Activated T-helper 1 cell treated with anti-CD3 and anti-CD28 coated beads, Interleukin-12 subunit alpha, Interleukin-12 subunit beta, Interleukin-2, Interleukin-4 antibody, amounts not matched to agents 30 ng/mL and 10 ng/mL and 1 ng/mL, durations not matched to agents 14 hours and 24 hours and 36 hours (primary cell): ENCODE results near the gene PPP2R2C. TPM values are rescaled to one million over a fixed set of nuclear protein-coding genes. Genes with fewer than 3 reads are reported as not detected.

Experiments
- DNase-seq: peaks from one replicate; pipeline ENCODE4 v3.0.0; 2021; ENCODE audit warnings: low spot score
- H3K27ac Mint-ChIP-seq: one replicate; pipeline ENCODE4 v1.8.0; 2021; ENCODE audit warnings: mild to moderate bottlenecking, mixed read lengths
- H3K27me3 Mint-ChIP-seq: one replicate; pipeline ENCODE4 v1.8.0; 2022; ENCODE audit warnings: mild to moderate bottlenecking, moderate library complexity, mixed read lengths; ENCODE audit not compliant: insufficient read depth
- H3K36me3 Mint-ChIP-seq: one replicate; pipeline ENCODE4 v1.8.0; 2021; ENCODE audit warnings: low read depth, mixed read lengths
- H3K4me1 Mint-ChIP-seq: one replicate; pipeline ENCODE4 v1.8.0; 2021; ENCODE audit warnings: low read depth, mixed read lengths
- H3K4me3 Mint-ChIP-seq: one replicate; pipeline ENCODE4 v1.8.0; 2021; ENCODE audit warnings: mild to moderate bottlenecking, moderate library complexity, mixed read lengths
- H3K9me3 Mint-ChIP-seq: one replicate; pipeline ENCODE4 v1.8.0; 2021; ENCODE audit warnings: mixed read lengths
- intact Hi-C: fragments of 100-400 bp; cut with micrococcal nuclease; formaldehyde crosslinking; loops from one replicate; pipeline ENCODE4 v1.15.1; 2024
- total RNA-seq: library from RNA; stranded (reverse); gene quantifications from 2 replicates; pipeline ENCODE4 v1.2.3, GENCODE V29; 2022

Gene PPP2R2C
- total RNA-seq, 1 donor from 2014 or later = not detected

- Mint-ChIP-seq H3K9me3 (no peaks in the 10 kb centered on the region), H3K4me1 (no peaks in the 10 kb centered on the region), H3K4me3 (no peak overlapping the region), H3K27ac (no peak overlapping the region), H3K36me3 (no peaks in the 10 kb centered on the region), H3K27me3 (peaks cover 39% of the 10 kb centered on the region)
- DNase-seq = no peak
- intact Hi-C loops = no loop called here
Observed at GRCh38 chr4:6402566-6403399, 69.6 kb downstream of the PPP2R2C start.

- Mint-ChIP-seq H3K4me1 (no peaks in the 10 kb centered on the region), H3K4me3 (no peak overlapping the region), H3K36me3 (no peaks in the 10 kb centered on the region), H3K27me3 (peaks cover 39% of the 10 kb centered on the region), H3K9me3 (no peaks in the 10 kb centered on the region), H3K27ac (no peak overlapping the region)
- intact Hi-C loops = no loop called here
- DNase-seq = no peak
Observed at GRCh38 chr4:6401797-6402196, 70.6 kb downstream of the PPP2R2C start.

- Mint-ChIP-seq H3K36me3 (no peaks in the 10 kb centered on the region), H3K4me3 (no peak overlapping the region), H3K27ac (no peak overlapping the region), H3K27me3 (peaks cover 11% of the 10 kb centered on the region), H3K4me1 (no peaks in the 10 kb centered on the region), H3K9me3 (no peaks in the 10 kb centered on the region)
- intact Hi-C loops = no loop called here
- no peak for DNase-seq
Observed at GRCh38 chr4:6396696-6397236, 75.6 kb downstream of the PPP2R2C start.

GRCh38 chr4:6395466-6396228, 76.8 kb downstream of the PPP2R2C start:
- Mint-ChIP-seq H3K27me3 (peaks cover 6% of the 10 kb centered on the region), H3K9me3 (no peaks in the 10 kb centered on the region), H3K4me1 (no peaks in the 10 kb centered on the region), H3K27ac (no peak overlapping the region), H3K36me3 (no peaks in the 10 kb centered on the region), H3K4me3 (no peak overlapping the region)
- DNase-seq = no peak
- intact Hi-C loops = no loop called here

GRCh38 chr4:6394671-6395081, 77.7 kb downstream of the PPP2R2C start:
- Mint-ChIP-seq H3K27me3 (peaks cover 6% of the 10 kb centered on the region), H3K4me3 (no peak overlapping the region), H3K4me1 (no peaks in the 10 kb centered on the region), H3K36me3 (no peaks in the 10 kb centered on the region), H3K27ac (no peak overlapping the region), H3K9me3 (no peaks in the 10 kb centered on the region)
- intact Hi-C loops = no loop called here
- DNase-seq = no peak

- Mint-ChIP-seq H3K27me3 (peaks cover 8% of the 10 kb centered on the region), H3K4me3 (no peak overlapping the region), H3K27ac (no peak overlapping the region), H3K36me3 (no peaks in the 10 kb centered on the region), H3K4me1 (no peaks in the 10 kb centered on the region), H3K9me3 (no peaks in the 10 kb centered on the region)
- DNase-seq = no peak
- intact Hi-C loops = no loop called here
Observed at GRCh38 chr4:6393544-6394475, 78.6 kb downstream of the PPP2R2C start.

GRCh38 chr4:6393066-6393465, 79.3 kb downstream of the PPP2R2C start:
- H3K4me1 Mint-ChIP-seq = no peaks in the 10 kb centered on the region
- no peak for DNase-seq
- H3K27me3 Mint-ChIP-seq = peaks cover 5% of the 10 kb centered on the region
- H3K9me3 Mint-ChIP-seq = no peaks in the 10 kb centered on the region
- intact Hi-C loops = no loop called here
- H3K4me3 Mint-ChIP-seq = no peak overlapping the region
- no peak overlapping the region for H3K27ac Mint-ChIP-seq
- no peaks in the 10 kb centered on the region for H3K36me3 Mint-ChIP-seq

GRCh38 chr4:6392407-6392806, 80.0 kb downstream of the PPP2R2C start:
- Mint-ChIP-seq H3K4me1 (no peaks in the 10 kb centered on the region), H3K27ac (no peak overlapping the region), H3K36me3 (no peaks in the 10 kb centered on the region), H3K9me3 (no peaks in the 10 kb centered on the region), H3K4me3 (no peak overlapping the region), H3K27me3 (peaks cover 4% of the 10 kb centered on the region)
- no peak for DNase-seq
- intact Hi-C loops = no loop called here

- H3K4me1 Mint-ChIP-seq = no peaks in the 10 kb centered on the region
- H3K27ac Mint-ChIP-seq = no peak overlapping the region
- intact Hi-C loops = no loop called here
- peaks cover 4% of the 10 kb centered on the region for H3K27me3 Mint-ChIP-seq
- DNase-seq = no peak
- H3K4me3 Mint-ChIP-seq = no peak overlapping the region
- no peaks in the 10 kb centered on the region for H3K36me3 Mint-ChIP-seq
- no peaks in the 10 kb centered on the region for H3K9me3 Mint-ChIP-seq
Observed at GRCh38 chr4:6391852-6392188, 80.6 kb downstream of the PPP2R2C start.

- H3K27me3 Mint-ChIP-seq = peaks cover 4% of the 10 kb centered on the region
- intact Hi-C loops = no loop called here
- no peak for DNase-seq
- no peaks in the 10 kb centered on the region for H3K4me1 Mint-ChIP-seq
- no peaks in the 10 kb centered on the region for H3K36me3 Mint-ChIP-seq
- H3K4me3 Mint-ChIP-seq = no peak overlapping the region
- no peaks in the 10 kb centered on the region for H3K9me3 Mint-ChIP-seq
- no peak overlapping the region for H3K27ac Mint-ChIP-seq
Observed at GRCh38 chr4:6391186-6391851, 81.1 kb downstream of the PPP2R2C start.

GRCh38 chr4:6390356-6390755, 82.1 kb downstream of the PPP2R2C start:
- Mint-ChIP-seq H3K4me3 (no peak overlapping the region), H3K4me1 (no peaks in the 10 kb centered on the region), H3K27ac (no peak overlapping the region), H3K36me3 (no peaks in the 10 kb centered on the region), H3K9me3 (no peaks in the 10 kb centered on the region), H3K27me3 (peaks cover 4% of the 10 kb centered on the region)
- intact Hi-C loops = no loop called here
- DNase-seq = no peak

GRCh38 chr4:6389142-6389825, 83.1 kb downstream of the PPP2R2C start:
- Mint-ChIP-seq H3K27ac (no peak overlapping the region), H3K4me1 (no peaks in the 10 kb centered on the region), H3K36me3 (no peaks in the 10 kb centered on the region), H3K4me3 (no peak overlapping the region), H3K9me3 (no peaks in the 10 kb centered on the region), H3K27me3 (peaks cover 4% of the 10 kb centered on the region)
- intact Hi-C loops = no loop called here
- no peak for DNase-seq
